ENCODE measurements around the gene SETDB1. TPM values are rescaled to one million over a fixed set of nuclear protein-coding genes. Genes with fewer than 3 reads are reported as not detected.
A peak's percentile ranks its signal among the peaks of the same experiment; 100 is the strongest.

The SETDB1 gene
- total and polyA plus RNA-seq, 2 of the 13 experiments (the other 11 are each of a cell fraction or from before 2014, with no cell fraction given) = 33.1 to 34.6 TPM

DNA sequence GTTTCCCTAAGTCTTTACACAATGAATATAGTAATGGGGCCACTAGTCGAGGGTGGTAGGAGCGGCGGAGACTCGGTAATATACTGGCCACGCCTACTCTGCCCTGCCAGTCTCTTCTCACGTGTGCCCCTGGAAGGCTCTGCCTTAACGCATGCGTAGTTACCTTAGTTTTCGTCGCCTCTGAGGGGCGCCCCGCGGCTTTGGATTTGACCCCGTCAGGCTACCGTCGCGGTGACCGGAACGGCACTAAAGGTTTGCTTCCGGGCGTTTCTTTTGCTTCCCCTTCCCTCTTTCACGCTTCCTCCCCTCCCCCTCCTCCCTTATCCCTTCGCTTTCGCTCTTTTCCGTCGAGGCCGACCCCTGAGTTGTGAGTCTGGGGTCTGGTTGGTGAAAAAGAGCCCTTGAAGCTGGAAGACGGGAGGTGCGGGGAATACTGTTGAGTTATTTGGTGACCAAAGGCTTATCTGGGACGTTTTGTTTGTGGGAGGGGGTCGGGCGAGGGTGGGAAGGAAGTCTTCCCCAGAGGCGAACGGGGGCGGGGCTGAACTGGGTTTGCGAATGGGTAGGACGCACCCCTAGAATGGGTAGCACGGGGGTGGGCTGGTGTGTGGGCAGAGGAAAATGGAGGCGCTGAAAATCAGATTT is at the start of gene SETDB1 (continued):
- TF ChIP-seq, protein P1, sequence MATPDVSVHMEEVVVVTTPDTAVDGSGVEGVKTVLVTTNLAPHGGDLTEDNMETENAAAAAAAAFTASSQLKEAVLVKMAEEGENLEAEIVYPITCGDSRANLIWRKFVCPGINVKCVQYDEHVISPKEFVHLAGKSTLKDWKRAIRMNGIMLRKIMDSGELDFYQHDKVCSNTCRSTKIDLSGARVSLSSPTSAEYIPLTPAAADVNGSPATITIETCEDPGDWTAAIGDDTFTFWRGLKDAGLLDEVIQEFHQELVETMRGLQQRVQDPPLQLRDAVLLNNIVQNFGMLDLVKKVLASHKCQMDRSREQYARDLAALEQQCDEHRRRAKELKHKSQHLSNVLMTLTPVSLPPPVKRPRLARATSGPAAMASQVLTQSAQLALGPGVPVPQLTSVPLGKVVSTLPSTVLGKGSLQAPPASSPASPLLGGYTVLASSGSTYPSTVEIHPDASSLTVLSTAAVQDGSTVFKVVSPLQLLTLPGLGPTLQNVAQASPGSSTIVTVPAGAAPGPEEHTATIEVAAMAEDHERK (CRISPR knock-in tag; IDR thresholded peaks at IDR 0.05; ENCODE audit: low read depth) = peak; percentile 33; the same call in 1 of the 2 replicates
- TF ChIP-seq SIX1 (CRISPR knock-in tag; IDR thresholded peaks at IDR 0.05; ENCODE audit: borderline replicate concordance) (no peak), ZNF331 (CRISPR knock-in tag; IDR thresholded peaks at IDR 0.05) (peak; percentile 34; the same call in 1 of the 2 replicates), NONO (IDR thresholded peaks at IDR 0.05) (no peak), NONO (CRISPR knock-in tag; conservative IDR thresholded peaks at IDR 0.05) (peak; percentile 77), TARDBP (CRISPR knock-in tag; IDR thresholded peaks at IDR 0.05) (peak; percentile 76), SSRP1 (CRISPR knock-in tag; IDR thresholded peaks at IDR 0.05) (no peak), NRL (CRISPR knock-in tag; IDR thresholded peaks at IDR 0.05; ENCODE audit: borderline replicate concordance) (peak; percentile 31; the same call in 1 of the 2 replicates), SIN3B (IDR thresholded peaks at IDR 0.05; ENCODE audit: low read length) (no peak; the same call in 1 of the 2 replicates), HNF4A (CRISPR knock-in tag; IDR thresholded peaks at IDR 0.05) (no peak), SP5 (CRISPR knock-in tag; IDR thresholded peaks at IDR 0.05; ENCODE audit: borderline replicate concordance, low read depth) (no peak), KLF11 (CRISPR knock-in tag; IDR thresholded peaks at IDR 0.05) (no peak), MED1 (CRISPR knock-in tag; IDR thresholded peaks at IDR 0.05) (peak; percentile 48; the same call in 1 of the 2 replicates), REPIN1 (CRISPR knock-in tag; IDR thresholded peaks at IDR 0.05; ENCODE audit: borderline replicate concordance, low read depth) (peak; percentile 44; the same call in 1 of the 2 replicates), NFYB (CRISPR knock-in tag; IDR thresholded peaks at IDR 0.05) (no peak; the same call in 1 of the 2 replicates), AGO2 (optimal IDR thresholded peaks at IDR 0.05; ENCODE audit: low read depth, low read length) (no peak), SUZ12 (IDR thresholded peaks at IDR 0.05; ENCODE audit: low read depth, low read length) (no peak)
- TF ChIP-seq, protein P2, sequence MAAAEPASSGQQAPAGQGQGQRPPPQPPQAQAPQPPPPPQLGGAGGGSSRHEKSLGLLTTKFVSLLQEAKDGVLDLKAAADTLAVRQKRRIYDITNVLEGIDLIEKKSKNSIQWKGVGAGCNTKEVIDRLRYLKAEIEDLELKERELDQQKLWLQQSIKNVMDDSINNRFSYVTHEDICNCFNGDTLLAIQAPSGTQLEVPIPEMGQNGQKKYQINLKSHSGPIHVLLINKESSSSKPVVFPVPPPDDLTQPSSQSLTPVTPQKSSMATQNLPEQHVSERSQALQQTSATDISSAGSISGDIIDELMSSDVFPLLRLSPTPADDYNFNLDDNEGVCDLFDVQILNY (CRISPR knock-in tag; conservative IDR thresholded peaks at IDR 0.05) = no peak
- TF ChIP-seq, protein P3, sequence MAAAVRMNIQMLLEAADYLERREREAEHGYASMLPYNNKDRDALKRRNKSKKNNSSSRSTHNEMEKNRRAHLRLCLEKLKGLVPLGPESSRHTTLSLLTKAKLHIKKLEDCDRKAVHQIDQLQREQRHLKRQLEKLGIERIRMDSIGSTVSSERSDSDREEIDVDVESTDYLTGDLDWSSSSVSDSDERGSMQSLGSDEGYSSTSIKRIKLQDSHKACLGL (CRISPR knock-in tag; IDR thresholded peaks at IDR 0.05) = no peak
- TF ChIP-seq, protein P4, sequence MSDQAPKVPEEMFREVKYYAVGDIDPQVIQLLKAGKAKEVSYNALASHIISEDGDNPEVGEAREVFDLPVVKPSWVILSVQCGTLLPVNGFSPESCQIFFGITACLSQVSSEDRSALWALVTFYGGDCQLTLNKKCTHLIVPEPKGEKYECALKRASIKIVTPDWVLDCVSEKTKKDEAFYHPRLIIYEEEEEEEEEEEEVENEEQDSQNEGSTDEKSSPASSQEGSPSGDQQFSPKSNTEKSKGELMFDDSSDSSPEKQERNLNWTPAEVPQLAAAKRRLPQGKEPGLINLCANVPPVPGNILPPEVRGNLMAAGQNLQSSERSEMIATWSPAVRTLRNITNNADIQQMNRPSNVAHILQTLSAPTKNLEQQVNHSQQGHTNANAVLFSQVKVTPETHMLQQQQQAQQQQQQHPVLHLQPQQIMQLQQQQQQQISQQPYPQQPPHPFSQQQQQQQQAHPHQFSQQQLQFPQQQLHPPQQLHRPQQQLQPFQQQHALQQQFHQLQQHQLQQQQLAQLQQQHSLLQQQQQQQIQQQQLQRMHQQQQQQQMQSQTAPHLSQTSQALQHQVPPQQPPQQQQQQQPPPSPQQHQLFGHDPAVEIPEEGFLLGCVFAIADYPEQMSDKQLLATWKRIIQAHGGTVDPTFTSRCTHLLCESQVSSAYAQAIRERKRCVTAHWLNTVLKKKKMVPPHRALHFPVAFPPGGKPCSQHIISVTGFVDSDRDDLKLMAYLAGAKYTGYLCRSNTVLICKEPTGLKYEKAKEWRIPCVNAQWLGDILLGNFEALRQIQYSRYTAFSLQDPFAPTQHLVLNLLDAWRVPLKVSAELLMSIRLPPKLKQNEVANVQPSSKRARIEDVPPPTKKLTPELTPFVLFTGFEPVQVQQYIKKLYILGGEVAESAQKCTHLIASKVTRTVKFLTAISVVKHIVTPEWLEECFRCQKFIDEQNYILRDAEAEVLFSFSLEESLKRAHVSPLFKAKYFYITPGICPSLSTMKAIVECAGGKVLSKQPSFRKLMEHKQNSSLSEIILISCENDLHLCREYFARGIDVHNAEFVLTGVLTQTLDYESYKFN (CRISPR knock-in tag; conservative IDR thresholded peaks at IDR 0.05) = peak; percentile 65
- TF ChIP-seq, protein P5, sequence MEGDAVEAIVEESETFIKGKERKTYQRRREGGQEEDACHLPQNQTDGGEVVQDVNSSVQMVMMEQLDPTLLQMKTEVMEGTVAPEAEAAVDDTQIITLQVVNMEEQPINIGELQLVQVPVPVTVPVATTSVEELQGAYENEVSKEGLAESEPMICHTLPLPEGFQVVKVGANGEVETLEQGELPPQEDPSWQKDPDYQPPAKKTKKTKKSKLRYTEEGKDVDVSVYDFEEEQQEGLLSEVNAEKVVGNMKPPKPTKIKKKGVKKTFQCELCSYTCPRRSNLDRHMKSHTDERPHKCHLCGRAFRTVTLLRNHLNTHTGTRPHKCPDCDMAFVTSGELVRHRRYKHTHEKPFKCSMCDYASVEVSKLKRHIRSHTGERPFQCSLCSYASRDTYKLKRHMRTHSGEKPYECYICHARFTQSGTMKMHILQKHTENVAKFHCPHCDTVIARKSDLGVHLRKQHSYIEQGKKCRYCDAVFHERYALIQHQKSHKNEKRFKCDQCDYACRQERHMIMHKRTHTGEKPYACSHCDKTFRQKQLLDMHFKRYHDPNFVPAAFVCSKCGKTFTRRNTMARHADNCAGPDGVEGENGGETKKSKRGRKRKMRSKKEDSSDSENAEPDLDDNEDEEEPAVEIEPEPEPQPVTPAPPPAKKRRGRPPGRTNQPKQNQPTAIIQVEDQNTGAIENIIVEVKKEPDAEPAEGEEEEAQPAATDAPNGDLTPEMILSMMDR (CRISPR knock-in tag; IDR thresholded peaks at IDR 0.05) = peak; percentile 68
- TF ChIP-seq, protein P6, sequence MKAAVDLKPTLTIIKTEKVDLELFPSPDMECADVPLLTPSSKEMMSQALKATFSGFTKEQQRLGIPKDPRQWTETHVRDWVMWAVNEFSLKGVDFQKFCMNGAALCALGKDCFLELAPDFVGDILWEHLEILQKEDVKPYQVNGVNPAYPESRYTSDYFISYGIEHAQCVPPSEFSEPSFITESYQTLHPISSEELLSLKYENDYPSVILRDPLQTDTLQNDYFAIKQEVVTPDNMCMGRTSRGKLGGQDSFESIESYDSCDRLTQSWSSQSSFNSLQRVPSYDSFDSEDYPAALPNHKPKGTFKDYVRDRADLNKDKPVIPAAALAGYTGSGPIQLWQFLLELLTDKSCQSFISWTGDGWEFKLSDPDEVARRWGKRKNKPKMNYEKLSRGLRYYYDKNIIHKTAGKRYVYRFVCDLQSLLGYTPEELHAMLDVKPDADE (CRISPR knock-in tag; IDR thresholded peaks at IDR 0.05) = no peak
